NCI-H345 (cell line): ENCODE measurements around the gene CALHM5.
A peak's percentile ranks its signal among the peaks of the same experiment; 100 is the strongest.

Source experiments
- DNase-seq: peaks from one replicate; lab custom pipeline; 2025; lab: John Stamatoyannopoulos, UW

The CALHM5 gene

GRCh38 chr6:116550796-116551195 lies 39.4 kb downstream of the CALHM5 start:
- no peak for DNase-seq

GRCh38 chr6:116553451-116553850 lies 42.0 kb downstream of the CALHM5 start, which contains the start of gene CALHM4:
Gene CALHM4, plus strand, starts transcription at chr6:116553751. Its CDS starts 43 bp downstream, at chr6:116553794.
- no peak for DNase-seq

- DNase-seq: no peak
These were observed 44.6 kb downstream of the CALHM5 start for GRCh38 chr6:116556065-116556464.

- DNase-seq: no peak
These were observed 45.5 kb downstream of the CALHM5 start for GRCh38 chr6:116556814-116557415.

- DNase-seq: peak; percentile 29
These were observed 46.5 kb downstream of the CALHM5 start for GRCh38 chr6:116557893-116558292.

- no peak for DNase-seq
These were observed 48.7 kb downstream of the CALHM5 start for GRCh38 chr6:116560130-116560529.

- DNase-seq: peak; percentile 60
These were observed 50.1 kb downstream of the CALHM5 start for GRCh38 chr6:116561377-116562018.

- DNase-seq: no peak
These were observed 50.6 kb downstream of the CALHM5 start for GRCh38 chr6:116562019-116562403.

GRCh38 chr6:116562614-116563013 lies 51.2 kb downstream of the CALHM5 start:
- DNase-seq: no peak

GRCh38 chr6:116563830-116564229 lies 52.4 kb downstream of the CALHM5 start:
- DNase-seq: no peak

- DNase-seq: no peak
These were observed 52.9 kb downstream of the CALHM5 start for GRCh38 chr6:116564311-116564710.

GRCh38 chr6:116564921-116565872 lies 53.8 kb downstream of the CALHM5 start:
- no peak for DNase-seq

GRCh38 chr6:116568111-116568510 lies 56.7 kb downstream of the CALHM5 start:
- DNase-seq: no peak

- DNase-seq: no peak
These were observed 57.6 kb downstream of the CALHM5 start for GRCh38 chr6:116568821-116569755.

- DNase-seq: peak; percentile 97
These were observed 59.6 kb downstream of the CALHM5 start, which contains the start of gene RWDD1 for GRCh38 chr6:116570856-116571682. Gene RWDD1, plus strand, starts transcription at chr6:116571504. Its CDS starts 79 bp downstream, at chr6:116571583.

- no peak for DNase-seq
These were observed 60.2 kb downstream of the CALHM5 start for GRCh38 chr6:116571683-116572000.

GRCh38 chr6:116572162-116572561 lies 60.7 kb downstream of the CALHM5 start:
- no peak for DNase-seq
